ENCODE data around the gene GPR132.

The GPR132 gene

GRCh38 chr14:105015242-105015641, 50.0 kb downstream of the GPR132 start:
- no peak for DNase-seq

- no peak for DNase-seq
Observed at GRCh38 chr14:105014631-105015030, 50.6 kb downstream of the GPR132 start.

GRCh38 chr14:105014032-105014431, 51.2 kb downstream of the GPR132 start:
- DNase-seq, result no peak

GRCh38 chr14:105013150-105013785, 52.0 kb downstream of the GPR132 start:
- DNase-seq, result no peak

- DNase-seq, result no peak
Observed at GRCh38 chr14:105012171-105012985, 52.9 kb downstream of the GPR132 start.

GRCh38 chr14:105011312-105011990, 53.8 kb downstream of the GPR132 start:
- DNase-seq, result no peak

- DNase-seq, result no peak
Observed at GRCh38 chr14:105010891-105011291, 54.3 kb downstream of the GPR132 start.

- no peak for DNase-seq
Observed at GRCh38 chr14:105010106-105010505, 55.1 kb downstream of the GPR132 start.

- no peak for DNase-seq
Observed at GRCh38 chr14:105007593-105008264, 57.5 kb downstream of the GPR132 start.

GRCh38 chr14:105006831-105007592, 58.2 kb downstream of the GPR132 start:
- no peak for DNase-seq

GRCh38 chr14:105005929-105006830, 59.0 kb downstream of the GPR132 start:
- no peak for DNase-seq

- DNase-seq, result no peak
Observed at GRCh38 chr14:105005329-105005928, 59.8 kb downstream of the GPR132 start.

All from GOT3 (cell line).